ENCODE data around the gene ZYG11A.

DNA sequence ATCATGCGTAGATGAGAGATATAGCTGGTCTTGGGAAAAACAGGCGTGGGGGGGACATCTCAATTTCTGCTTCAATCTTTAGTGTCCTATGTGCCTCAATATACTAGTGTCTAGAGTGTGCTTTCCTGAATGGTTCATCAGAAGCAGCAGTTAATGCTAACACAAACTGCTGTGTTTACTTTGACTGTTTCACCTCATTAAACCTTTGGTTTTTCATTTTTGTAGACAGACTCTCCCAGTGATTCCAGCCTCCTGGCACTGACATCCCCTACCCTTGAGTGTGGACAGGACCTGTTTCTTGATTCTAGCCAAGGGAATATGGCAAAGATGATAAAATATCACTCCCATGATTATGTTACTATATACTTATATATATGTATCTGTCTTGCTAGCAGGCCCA is 37.6 kb downstream of the ZYG11A start:
- TF ChIP-seq CTCF (IDR thresholded peaks at IDR 0.05; ENCODE audit: insufficient read depth, low read length, poor library complexity, severe bottlenecking) (no peak), EZH2phosphoT487 (conservative IDR thresholded peaks at IDR 0.05; ENCODE audit: low read length) (no peak)

All from SU-DHL-6 (cell line).